Stomach (tissue), 4 donors: ENCODE results near the gene ITPR2.

Experiments used
- CTCF ChIP-seq, 7 experiments: fragments of 450-650 bp in 4 of 7; fragments of 200-600 bp in 3 of 7; sonication (generic) in 3 of 7; IDR thresholded peaks; one replicate each; pipeline ENCODE4 v1.5.1; 2016 to 2019; ENCODE audit warnings: antibody characterized with exemption in 7 of 7, control low read depth in 2 of 7, mild to moderate bottlenecking in 1 of 7
- EP300 ChIP-seq: sonication (generic); formaldehyde crosslinking; IDR thresholded peaks from one replicate; pipeline ENCODE4 v1.6.1; 2017; ENCODE audit warnings: antibody characterized with exemption
- POLR2A ChIP-seq, 4 donors: fragments of 450-650 bp; IDR thresholded peaks; one replicate each; pipeline ENCODE4 v1.6.1; 2016; ENCODE audit warnings: antibody characterized with exemption in 4 of 4, control low read depth in 2 of 4, mild to moderate bottlenecking in 1 of 4, moderate library complexity in 1 of 4
- POLR2AphosphoS5 ChIP-seq, 3 donors: sonication (generic); formaldehyde crosslinking; IDR thresholded peaks; one replicate each; pipeline ENCODE4 v1.6.1; 2016; ENCODE audit warnings: antibody characterized with exemption in 3 of 3

GRCh38 chr12:26684101-26684500 is 148.9 kb downstream of the ITPR2 start:
- no peak for TF ChIP-seq CTCF (IDR thresholded peaks at IDR 0.05)
- TF ChIP-seq EP300, result no peak
- TF ChIP-seq POLR2A (IDR thresholded peaks at IDR 0.05), result no peak
- TF ChIP-seq POLR2AphosphoS5 (IDR thresholded peaks at IDR 0.05), result no peak
